Keratinocyte (primary cell): ENCODE results near the gene FMNL2.

Experiments used
- CTCF ChIP-seq, 3 experiments: IDR thresholded peaks in 1 of 3; conservative IDR thresholded peaks in 1 of 3; optimal IDR thresholded peaks in 1 of 3; 2 replicates in 2 of 3; 3 replicates in 1 of 3; pipeline versions ENCODE3 to v1.5.1; 2011; ENCODE audit warnings: low read length in 3 of 3, mild to moderate bottlenecking in 3 of 3, moderate library complexity in 2 of 3, control low read depth in 1 of 3, inconsistent platforms in 1 of 3; ENCODE audit not compliant: insufficient read depth in 2 of 3; ENCODE audit errors: extremely low read depth in 1 of 3
- EZH2 ChIP-seq: IDR thresholded peaks from one replicate; pipeline ENCODE4 v1.6.1; 2012; ENCODE audit warnings: inconsistent platforms, mild to moderate bottlenecking, low read length, moderate library complexity

- TF ChIP-seq EZH2 (no peak), CTCF (optimal IDR thresholded peaks at IDR 0.05 in 1 of 3, IDR thresholded peaks at IDR 0.05 in 1 of 3, conservative IDR thresholded peaks at IDR 0.05 in 1 of 3; ENCODE audit: extremely low read depth in 1 of 3, insufficient read depth in 2 of 3, low read length in 3 of 3) (no peak)
Observed at GRCh38 chr2:152380261-152381055, 45.5 kb downstream of the FMNL2 start.
